GM23248 (cell line): ENCODE measurements around the gene KCNJ6. TPM values are rescaled to one million over a fixed set of nuclear protein-coding genes. Genes with fewer than 3 reads are reported as not detected.
A peak's percentile ranks its signal among the peaks of the same experiment; 100 is the strongest.

Source experiments
- DNase-seq: peaks from one replicate; pipeline ENCODE4 v3.0.0-alpha.2; 2015
- H2AFZ ChIP-seq: fragments of 200-600 bp; sonication (generic); 2 replicates; pipeline ENCODE4 v1.6.1; 2016; ENCODE audit warnings: antibody characterized with exemption
- H3F3A ChIP-seq: fragments of 200-600 bp; sonication (generic); 2 replicates; pipeline ENCODE4 v1.6.1; 2016; ENCODE audit warnings: mild to moderate bottlenecking, antibody characterized with exemption, mixed run types; ENCODE audit not compliant: insufficient read depth
- H3K27ac ChIP-seq: fragments of 200-600 bp; sonication (generic); 2 replicates; pipeline ENCODE4 v1.5.1; 2016; ENCODE audit warnings: mild to moderate bottlenecking
- H3K27me3 ChIP-seq: fragments of 200-600 bp; sonication (generic); replicated peaks from 2 replicates; pipeline ENCODE4 v1.6.1; 2016; ENCODE audit warnings: mild to moderate bottlenecking; ENCODE audit not compliant: insufficient read depth
- H3K36me3 ChIP-seq: fragments of 200-600 bp; sonication (generic); 2 replicates; pipeline ENCODE4 v1.6.1; 2016; ENCODE audit warnings: low read depth, mild to moderate bottlenecking
- H3K4me1 ChIP-seq: fragments of 200-600 bp; sonication (generic); 2 replicates; pipeline ENCODE4 v1.6.1; 2016; ENCODE audit warnings: mild to moderate bottlenecking; ENCODE audit not compliant: insufficient read depth
- H3K4me2 ChIP-seq: fragments of 200-600 bp; sonication (generic); one replicate; pipeline ENCODE4 v1.6.1; 2016; ENCODE audit warnings: mild to moderate bottlenecking; ENCODE audit not compliant: unreplicated experiment
- H3K4me3 ChIP-seq: fragments of 200-600 bp; sonication (generic); 2 replicates; pipeline ENCODE4 v1.5.1; 2016; ENCODE audit warnings: mild to moderate bottlenecking
- H3K79me2 ChIP-seq: fragments of 200-600 bp; sonication (generic); 2 replicates; pipeline ENCODE4 v1.6.1; 2016; ENCODE audit warnings: mild to moderate bottlenecking; ENCODE audit not compliant: insufficient read depth
- H3K9ac ChIP-seq: fragments of 200-600 bp; sonication (generic); 2 replicates; pipeline ENCODE4 v1.6.1; 2016; ENCODE audit warnings: mild to moderate bottlenecking
- H3K9me2 ChIP-seq: fragments of 200-600 bp; sonication (generic); 2 replicates; pipeline ENCODE4 v1.6.1; 2016; ENCODE audit warnings: mixed run types, mild to moderate bottlenecking, moderate library complexity; ENCODE audit not compliant: insufficient read depth
- H3K9me3 ChIP-seq: fragments of 200-600 bp; sonication (generic); one replicate; pipeline ENCODE4 v1.6.1; 2017; ENCODE audit warnings: low read depth
- H4K20me1 ChIP-seq: fragments of 200-600 bp; sonication (generic); 2 replicates; pipeline ENCODE4 v1.6.0; 2016; ENCODE audit not compliant: insufficient read depth
- EZH2 ChIP-seq: fragments of 200-600 bp; sonication (generic); IDR thresholded peaks from 2 replicates; pipeline ENCODE4 v1.6.1; 2018; ENCODE audit warnings: antibody characterized with exemption, mild to moderate bottlenecking; ENCODE audit not compliant: insufficient read depth, poor library complexity, severe bottlenecking
- EZH2phosphoT487 ChIP-seq: fragments of 200-600 bp; sonication (generic); IDR thresholded peaks from 2 replicates; pipeline ENCODE4 v1.6.1; 2018; ENCODE audit warnings: antibody characterized with exemption, moderate library complexity, mild to moderate bottlenecking, low read depth; ENCODE audit not compliant: insufficient read depth
- WGBS, 2 experiments: methylation state at CpG; one replicate each; pipeline ENCODE4 v1.1.6; 2015 to 2017; ENCODE audit warnings: low lambda C conversion rate in 2 of 2, low coverage in 1 of 2; ENCODE audit errors: missing lambda C conversion rate in 2 of 2; 5-methylcytosine and 5-hydroxymethylcytosine counted together
- in situ Hi-C: fragments of 300-500 bp; cut with MboI; formaldehyde crosslinking; loops from 2 replicates; pipeline ENCODE4 v1.15.0; 2020
- polyA plus RNA-seq: library from polyadenylated mRNA; unstranded; fragments of >200 nt; fragmentation: Nextera tagmentation; extraction: Ambion mirVana; gene quantifications from 2 replicates; pipeline ENCODE4 v1.2.1, GENCODE V29; 2016
- total RNA-seq: library from RNA; depleted of rRNA; stranded (reverse); fragments of >200 nt; shearing (Covaris generic); gene quantifications from 2 replicates; pipeline ENCODE4 v1.2.3, GENCODE V29; 2014

KCNJ6 gene
- total and polyA plus RNA-seq, 2 experiments from 2014 or later: 0.11 TPM; not detected in 1

DNA sequence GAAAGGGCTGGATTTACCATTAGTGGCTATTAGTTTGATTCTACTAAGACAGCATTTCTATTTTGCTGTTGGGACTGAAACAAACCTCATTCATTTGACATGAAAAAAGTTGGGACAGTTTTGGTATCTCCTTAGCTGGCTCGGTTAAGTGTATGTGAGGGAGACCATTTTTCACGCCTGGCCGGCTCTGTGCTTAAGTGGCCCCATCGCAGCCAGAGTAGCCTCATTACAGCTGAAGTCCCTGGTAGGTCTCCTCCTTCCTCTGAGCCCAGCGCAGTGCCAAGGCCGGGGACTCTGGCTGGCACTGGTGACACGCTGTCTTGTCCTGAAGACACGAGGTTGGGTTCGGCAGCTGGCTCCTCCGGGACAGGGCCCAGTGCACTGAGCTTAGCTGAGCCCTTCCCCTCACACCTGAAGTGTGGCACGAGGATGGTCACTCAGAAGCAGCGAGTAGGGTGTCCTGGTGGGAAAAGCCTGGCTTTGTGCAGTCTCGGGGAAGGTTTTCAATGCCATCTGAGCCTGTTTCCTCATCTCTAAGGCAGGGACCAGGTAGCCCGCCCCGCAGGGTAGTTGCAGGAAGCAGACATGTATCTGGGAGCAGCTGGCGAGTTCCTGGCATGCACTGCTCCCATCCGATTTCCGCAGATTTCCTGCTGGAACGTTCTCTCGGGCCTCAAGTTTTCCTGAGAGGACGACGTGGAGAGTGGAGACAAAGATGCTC is 353.2 kb downstream of the KCNJ6 start:
- no peak for TF ChIP-seq EZH2phosphoT487
- TF ChIP-seq EZH2: no peak
- H3K36me3 ChIP-seq: no peaks in the 10 kb centered on the region
- peak overlapping the region; percentile 81 for H3K4me3 ChIP-seq
- no peaks in the 10 kb centered on the region for H4K20me1 ChIP-seq
- no peaks in the 10 kb centered on the region for H3K9me2 ChIP-seq
- H3K27me3 ChIP-seq: no peaks in the 10 kb centered on the region
- H3K27ac ChIP-seq: peak overlapping the region; percentile 99
- H3K4me2 ChIP-seq: peak overlapping the region; percentile 78
- H3K79me2 ChIP-seq: no peaks in the 10 kb centered on the region
- peak overlapping the region; percentile 89 for H2AFZ ChIP-seq
- H3K9me3 ChIP-seq: no peaks in the 10 kb centered on the region
- DNase-seq: no peak
- in situ Hi-C loops: no loop called here
- WGBS, 2 experiments: 65 to 71% methylated on average over 22 of the region's 22 CpGs
- peaks cover 6% of the 10 kb centered on the region for H3K4me1 ChIP-seq
- H3K9ac ChIP-seq: peak overlapping the region; percentile 91
- peaks cover 11% of the 10 kb centered on the region; the same call in 1 of the 2 replicates for H3F3A ChIP-seq

DNA sequence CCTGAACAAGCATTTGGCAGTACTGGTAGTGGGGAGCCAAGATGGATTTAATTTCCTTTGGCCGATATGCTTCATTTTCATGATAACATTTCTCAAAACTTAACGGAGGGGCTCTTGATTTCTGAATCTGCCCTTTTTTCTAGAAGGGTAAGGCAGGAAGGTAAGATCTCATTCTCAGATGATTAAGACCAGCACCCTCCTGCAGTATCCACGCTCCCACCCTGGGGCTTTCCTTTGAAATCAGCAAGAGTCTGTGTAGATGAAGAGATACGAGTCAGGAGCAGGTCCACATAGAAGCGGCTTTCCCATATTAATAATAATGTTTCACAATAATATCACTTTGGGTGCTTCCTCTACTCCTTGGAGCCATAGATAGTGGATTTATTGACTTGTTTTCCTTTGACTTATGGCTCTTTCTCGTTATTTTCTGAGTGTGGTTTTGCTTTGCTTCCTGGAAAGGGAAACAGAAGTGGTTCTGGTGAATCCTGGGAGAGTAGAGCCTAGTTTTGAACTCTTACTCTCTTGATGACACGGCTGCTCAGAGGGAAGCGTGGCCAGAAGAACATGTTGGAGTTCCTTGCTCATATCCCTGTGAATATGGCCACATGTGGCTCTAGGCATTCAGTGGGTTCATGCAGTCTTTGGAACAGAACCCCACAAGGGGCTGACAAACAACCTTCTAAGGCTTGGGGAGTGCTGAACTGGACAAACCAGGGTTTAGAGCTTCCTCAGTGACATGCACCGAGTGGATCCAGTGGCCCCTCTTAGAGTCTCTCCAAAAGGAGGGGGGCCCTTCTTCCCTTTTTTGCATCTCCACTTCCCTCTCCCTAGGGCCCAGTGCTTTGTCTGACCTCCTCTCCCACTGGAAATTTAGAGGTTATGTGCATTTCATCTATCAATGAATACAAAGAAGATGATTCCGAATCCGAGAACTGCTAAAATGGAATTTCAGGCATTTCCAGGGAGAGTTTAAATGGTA is 354.0 kb downstream of the KCNJ6 start:
- H4K20me1 ChIP-seq: no peaks in the 10 kb centered on the region
- H3F3A ChIP-seq: peaks cover 11% of the 10 kb centered on the region; the same call in 1 of the 2 replicates
- H3K4me1 ChIP-seq: peaks cover 6% of the 10 kb centered on the region
- TF ChIP-seq EZH2: no peak
- TF ChIP-seq EZH2phosphoT487: no peak
- H3K4me2 ChIP-seq: no peak overlapping the region
- no peak overlapping the region for H2AFZ ChIP-seq
- H3K9ac ChIP-seq: no peak overlapping the region
- no peaks in the 10 kb centered on the region for H3K27me3 ChIP-seq
- H3K4me3 ChIP-seq: no peak overlapping the region
- in situ Hi-C loops: no loop called here
- no peaks in the 10 kb centered on the region for H3K9me2 ChIP-seq
- no peaks in the 10 kb centered on the region for H3K36me3 ChIP-seq
- no peak overlapping the region for H3K27ac ChIP-seq
- WGBS, 2 experiments: 92 to 93% methylated on average over 11 of the region's 11 CpGs
- no peaks in the 10 kb centered on the region for H3K79me2 ChIP-seq
- no peak for DNase-seq
- no peaks in the 10 kb centered on the region for H3K9me3 ChIP-seq

DNA sequence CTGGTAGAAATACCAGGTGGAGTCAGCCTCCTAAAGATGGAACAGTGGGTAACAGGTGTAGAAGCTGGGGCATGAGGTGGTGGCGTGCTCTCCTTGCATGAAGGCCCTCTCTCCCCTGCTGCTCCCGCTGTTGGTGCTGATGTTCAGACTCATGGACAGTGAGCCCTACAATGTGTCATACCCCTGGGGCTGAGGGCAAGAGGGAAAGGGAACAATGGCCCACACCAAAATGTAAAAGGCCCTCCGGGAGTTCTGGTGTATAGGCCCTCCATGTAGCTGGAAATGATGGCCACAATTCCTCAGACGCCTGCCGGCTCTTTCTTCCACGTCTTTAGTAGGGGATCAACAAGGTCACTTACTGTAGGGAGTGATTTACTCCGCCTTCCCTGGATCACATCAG is 354.8 kb downstream of the KCNJ6 start:
- no peaks in the 10 kb centered on the region for H4K20me1 ChIP-seq
- in situ Hi-C loops: no loop called here
- 94 to 97% methylated on average over 7 of the region's 7 CpGs for WGBS, 2 experiments
- H3K79me2 ChIP-seq: no peaks in the 10 kb centered on the region
- peaks cover 6% of the 10 kb centered on the region for H3K4me1 ChIP-seq
- H3K36me3 ChIP-seq: no peaks in the 10 kb centered on the region
- no peaks in the 10 kb centered on the region for H3K9me3 ChIP-seq
- no peak overlapping the region for H3K27ac ChIP-seq
- no peak overlapping the region for H3K4me2 ChIP-seq
- DNase-seq: no peak
- H3K27me3 ChIP-seq: no peaks in the 10 kb centered on the region
- no peak overlapping the region for H2AFZ ChIP-seq
- H3K9ac ChIP-seq: no peak overlapping the region
- TF ChIP-seq EZH2 (no peak), EZH2phosphoT487 (no peak)
- H3F3A ChIP-seq: peaks cover 11% of the 10 kb centered on the region; the same call in 1 of the 2 replicates
- H3K9me2 ChIP-seq: no peaks in the 10 kb centered on the region
- H3K4me3 ChIP-seq: no peak overlapping the region

DNA sequence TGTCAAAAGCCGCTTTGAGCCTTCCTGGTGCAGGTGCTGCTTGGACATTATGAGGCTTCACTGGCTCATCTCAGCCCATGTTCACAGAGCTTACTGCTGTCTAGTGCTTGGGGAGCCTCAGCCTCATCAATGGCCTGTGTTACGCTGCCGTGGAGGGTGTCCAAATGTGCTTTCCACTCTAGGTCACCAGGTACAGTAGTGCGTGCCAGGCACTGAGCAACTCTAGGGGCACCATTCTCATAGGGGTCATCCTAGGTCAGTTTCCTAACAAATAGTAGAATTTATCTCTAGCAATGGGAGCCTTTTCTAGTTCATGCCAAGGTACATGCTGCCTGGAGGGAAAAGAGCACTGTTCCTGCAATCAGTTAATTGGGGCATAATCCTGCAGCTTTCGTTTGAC is 355.9 kb downstream of the KCNJ6 start:
- WGBS, 2 experiments: 81 to 91% methylated on average over 5 of the region's 5 CpGs
- no peak overlapping the region for H2AFZ ChIP-seq
- H3K9ac ChIP-seq: no peak overlapping the region
- H3K9me3 ChIP-seq: no peaks in the 10 kb centered on the region
- H3K27ac ChIP-seq: no peak overlapping the region
- no peak overlapping the region for H3K4me3 ChIP-seq
- no peak for DNase-seq
- peaks cover 9% of the 10 kb centered on the region; the same call in 1 of the 2 replicates for H3F3A ChIP-seq
- H3K36me3 ChIP-seq: no peaks in the 10 kb centered on the region
- H3K9me2 ChIP-seq: no peaks in the 10 kb centered on the region
- TF ChIP-seq EZH2: no peak
- TF ChIP-seq EZH2phosphoT487: no peak
- H3K4me1 ChIP-seq: peaks cover 6% of the 10 kb centered on the region
- H4K20me1 ChIP-seq: no peaks in the 10 kb centered on the region
- H3K79me2 ChIP-seq: no peaks in the 10 kb centered on the region
- no peaks in the 10 kb centered on the region; the same call in 1 of the 2 replicates for H3K27me3 ChIP-seq
- no peak overlapping the region for H3K4me2 ChIP-seq
- in situ Hi-C loops: no loop called here
